Thyroid gland (tissue), 4 donors: Measurements from ENCODE around the gene TERC.
"Not testable (repeated sequence)": the region's sequence is repeated elsewhere in the genome, so short reads cannot be mapped to it uniquely, and the experiment has no call there.

Experiments used
- CTCF ChIP-seq, 6 experiments: fragments of 200-600 bp in 3 of 6; fragments of 450-650 bp in 3 of 6; sonication (generic) in 3 of 6; IDR thresholded peaks; one replicate each; pipeline ENCODE4 v1.5.1; 2016 to 2019; ENCODE audit warnings: antibody characterized with exemption in 6 of 6, mild to moderate bottlenecking in 2 of 6, inconsistent platforms in 1 of 6, moderate library complexity in 1 of 6
- POLR2A ChIP-seq, 2 donors: fragments of 450-650 bp; IDR thresholded peaks; one replicate each; pipeline ENCODE4 v1.6.1; 2017; ENCODE audit warnings: antibody characterized with exemption in 2 of 2, mild to moderate bottlenecking in 2 of 2, moderate library complexity in 1 of 2

- TF ChIP-seq CTCF, POLR2A (IDR thresholded peaks at IDR 0.05): not testable (repeated sequence)
These were observed 46.4 kb downstream of the TERC start for GRCh38 chr3:169718415-169718814.
